ENCODE measurements around the gene PCDHA5.
"Not testable (repeated sequence)": the region's sequence is repeated elsewhere in the genome, so short reads cannot be mapped to it uniquely, and the experiment has no call there.

Gene PCDHA5

DNA sequence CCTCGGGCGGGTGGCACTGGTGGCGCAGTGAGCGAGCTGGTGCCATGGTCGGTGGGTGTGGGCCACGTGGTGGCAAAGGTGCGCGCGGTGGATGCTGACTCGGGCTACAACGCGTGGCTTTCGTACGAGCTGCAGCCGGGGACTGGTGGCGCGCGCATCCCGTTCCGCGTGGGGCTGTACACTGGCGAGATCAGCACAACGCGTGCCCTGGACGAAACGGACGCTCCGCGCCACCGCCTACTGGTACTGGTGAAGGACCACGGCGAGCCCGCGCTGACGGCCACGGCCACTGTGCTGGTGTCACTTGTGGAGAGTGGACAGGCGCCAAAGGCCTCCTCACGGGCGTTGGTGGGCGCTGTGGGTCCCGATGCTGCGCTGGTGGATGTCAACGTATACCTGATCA lies 12.5 kb upstream of the PCDHA5 start:
- no peak for TF ChIP-seq ZFX (IDR thresholded peaks at IDR 0.05)
- TF ChIP-seq, protein P1, sequence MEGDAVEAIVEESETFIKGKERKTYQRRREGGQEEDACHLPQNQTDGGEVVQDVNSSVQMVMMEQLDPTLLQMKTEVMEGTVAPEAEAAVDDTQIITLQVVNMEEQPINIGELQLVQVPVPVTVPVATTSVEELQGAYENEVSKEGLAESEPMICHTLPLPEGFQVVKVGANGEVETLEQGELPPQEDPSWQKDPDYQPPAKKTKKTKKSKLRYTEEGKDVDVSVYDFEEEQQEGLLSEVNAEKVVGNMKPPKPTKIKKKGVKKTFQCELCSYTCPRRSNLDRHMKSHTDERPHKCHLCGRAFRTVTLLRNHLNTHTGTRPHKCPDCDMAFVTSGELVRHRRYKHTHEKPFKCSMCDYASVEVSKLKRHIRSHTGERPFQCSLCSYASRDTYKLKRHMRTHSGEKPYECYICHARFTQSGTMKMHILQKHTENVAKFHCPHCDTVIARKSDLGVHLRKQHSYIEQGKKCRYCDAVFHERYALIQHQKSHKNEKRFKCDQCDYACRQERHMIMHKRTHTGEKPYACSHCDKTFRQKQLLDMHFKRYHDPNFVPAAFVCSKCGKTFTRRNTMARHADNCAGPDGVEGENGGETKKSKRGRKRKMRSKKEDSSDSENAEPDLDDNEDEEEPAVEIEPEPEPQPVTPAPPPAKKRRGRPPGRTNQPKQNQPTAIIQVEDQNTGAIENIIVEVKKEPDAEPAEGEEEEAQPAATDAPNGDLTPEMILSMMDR (conservative IDR thresholded peaks at IDR 0.05) = no peak
- no peak overlapping the region for H3K27ac ChIP-seq

GRCh38 chr5:140822281-140822629 lies 842 bp downstream of the PCDHA5 start:
- TF ChIP-seq ZFX (IDR thresholded peaks at IDR 0.05) = no peak
- TF ChIP-seq, protein P1 (conservative IDR thresholded peaks at IDR 0.05) = peak; percentile 72
- no peak overlapping the region for H3K27ac ChIP-seq

GRCh38 chr5:140822969-140823368 lies 1.6 kb downstream of the PCDHA5 start:
- not testable (repeated sequence) for H3K27ac ChIP-seq

GRCh38 chr5:140823475-140823874 lies 2.1 kb downstream of the PCDHA5 start:
- H3K27ac ChIP-seq = no peak overlapping the region
- TF ChIP-seq ZFX (IDR thresholded peaks at IDR 0.05) = no peak
- TF ChIP-seq, protein P1 (conservative IDR thresholded peaks at IDR 0.05) = no peak

- H3K27ac ChIP-seq = no peak within 1 kb of the TSS
- TF ChIP-seq, protein P1 (conservative IDR thresholded peaks at IDR 0.05) = peak; percentile 49
- no peak for TF ChIP-seq ZFX (IDR thresholded peaks at IDR 0.05)
These were observed 6.4 kb downstream of the PCDHA5 start, which contains the start of gene PCDHA6 for GRCh38 chr5:140827704-140828361. Gene PCDHA6, plus strand, starts transcription at chr5:140827960. Its CDS starts 132 bp downstream, at chr5:140828092.

DNA sequence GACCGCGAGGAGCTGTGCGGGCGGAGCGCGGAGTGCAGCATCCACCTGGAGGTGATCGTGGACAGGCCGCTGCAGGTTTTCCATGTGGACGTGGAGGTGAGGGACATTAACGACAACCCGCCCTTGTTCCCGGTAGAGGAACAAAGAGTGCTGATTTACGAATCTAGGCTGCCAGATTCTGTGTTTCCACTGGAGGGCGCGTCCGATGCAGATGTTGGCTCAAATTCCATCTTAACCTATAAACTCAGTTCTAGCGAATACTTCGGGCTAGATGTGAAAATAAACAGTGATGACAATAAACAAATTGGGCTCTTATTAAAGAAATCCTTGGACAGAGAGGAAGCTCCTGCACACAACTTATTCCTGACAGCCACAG lies 6.9 kb downstream of the PCDHA5 start:
- no peak overlapping the region for H3K27ac ChIP-seq
- TF ChIP-seq, protein P1 (conservative IDR thresholded peaks at IDR 0.05) = peak; percentile 36; the same call in 1 of the 2 replicates
- no peak for TF ChIP-seq ZFX (IDR thresholded peaks at IDR 0.05)

DNA sequence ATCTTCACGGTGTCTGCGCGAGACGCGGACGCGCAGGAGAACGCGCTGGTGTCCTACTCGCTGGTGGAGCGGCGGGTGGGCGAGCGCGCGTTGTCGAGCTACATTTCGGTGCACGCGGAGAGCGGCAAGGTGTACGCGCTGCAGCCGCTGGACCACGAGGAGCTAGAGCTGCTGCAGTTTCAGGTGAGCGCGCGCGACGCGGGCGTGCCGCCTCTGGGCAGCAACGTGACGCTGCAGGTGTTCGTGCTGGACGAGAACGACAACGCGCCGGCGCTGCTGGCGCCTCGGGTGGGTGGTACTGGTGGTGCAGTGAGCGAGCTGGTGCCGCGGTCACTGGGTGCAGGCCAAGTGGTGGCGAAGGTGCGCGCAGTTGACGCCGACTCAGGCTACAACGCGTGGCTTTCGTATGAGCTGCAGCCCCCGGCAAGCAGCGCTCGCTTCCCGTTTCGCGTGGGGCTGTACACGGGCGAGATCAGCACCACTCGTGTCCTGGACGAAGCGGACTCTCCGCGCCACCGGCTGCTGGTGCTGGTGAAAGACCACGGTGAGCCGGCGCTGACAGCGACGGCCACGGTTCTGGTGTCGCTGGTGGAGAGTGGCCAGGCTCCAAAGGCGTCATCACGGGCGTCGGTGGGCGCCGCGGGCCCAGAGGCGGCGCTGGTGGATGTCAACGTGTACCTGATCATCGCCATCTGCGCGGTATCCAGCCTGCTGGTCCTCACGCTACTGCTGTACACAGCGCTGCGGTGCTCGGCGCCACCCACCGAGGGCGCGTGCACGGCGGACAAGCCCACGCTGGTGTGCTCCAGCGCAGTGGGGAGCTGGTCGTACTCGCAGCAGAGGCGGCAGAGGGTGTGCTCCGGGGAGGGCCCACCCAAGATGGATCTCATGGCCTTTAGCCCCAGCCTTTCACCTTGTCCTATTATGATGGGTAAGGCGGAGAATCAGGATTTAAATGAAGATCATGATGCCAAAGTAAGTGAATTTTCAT lies 8.4 kb downstream of the PCDHA5 start:
- H3K27ac ChIP-seq = not testable (repeated sequence)

- no peak within 1 kb of the TSS for H3K27ac ChIP-seq
- no peak for TF ChIP-seq ZFX (IDR thresholded peaks at IDR 0.05)
- TF ChIP-seq, protein P1 (conservative IDR thresholded peaks at IDR 0.05) = peak; percentile 57
These were observed 12.6 kb downstream of the PCDHA5 start, which contains the start of gene PCDHA7 for GRCh38 chr5:140833993-140834392. Gene PCDHA7, plus strand, starts transcription at chr5:140834269. Its CDS starts 115 bp downstream, at chr5:140834384.
